HG02973 (cell line): ENCODE measurements around the gene MKLN1.
"Not testable (repeated sequence)": the region's sequence is repeated elsewhere in the genome, so short reads cannot be mapped to it uniquely, and the experiment has no call there.

Experiments
- ATAC-seq: cut with Tn5 transposase; IDR thresholded peaks from one replicate; pipeline ENCODE4 v1.9.1; 2021; ENCODE audit warnings: moderate library complexity; ENCODE audit not compliant: unreplicated experiment

The MKLN1 gene

DNA sequence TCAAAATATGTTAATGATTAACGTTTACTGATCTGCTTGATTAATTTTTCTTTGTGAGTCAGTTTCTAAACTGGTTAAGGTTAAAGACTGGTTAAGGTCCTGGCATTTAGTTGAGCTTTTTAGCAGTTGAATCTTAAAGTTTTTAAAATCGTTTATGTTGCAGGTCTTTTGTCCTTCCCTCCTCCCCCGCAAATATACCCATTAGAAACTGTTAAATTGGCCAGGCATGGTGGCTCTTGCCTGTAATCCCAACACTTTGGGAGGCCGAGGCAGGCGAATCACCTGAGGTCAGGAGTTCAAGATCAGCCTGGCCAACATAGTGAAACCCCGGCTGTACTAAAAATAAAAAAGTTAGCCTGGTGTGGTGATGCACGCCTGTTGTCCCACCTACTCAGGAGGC, 127.9 kb downstream of the MKLN1 start:
- ATAC-seq, result no peak

DNA sequence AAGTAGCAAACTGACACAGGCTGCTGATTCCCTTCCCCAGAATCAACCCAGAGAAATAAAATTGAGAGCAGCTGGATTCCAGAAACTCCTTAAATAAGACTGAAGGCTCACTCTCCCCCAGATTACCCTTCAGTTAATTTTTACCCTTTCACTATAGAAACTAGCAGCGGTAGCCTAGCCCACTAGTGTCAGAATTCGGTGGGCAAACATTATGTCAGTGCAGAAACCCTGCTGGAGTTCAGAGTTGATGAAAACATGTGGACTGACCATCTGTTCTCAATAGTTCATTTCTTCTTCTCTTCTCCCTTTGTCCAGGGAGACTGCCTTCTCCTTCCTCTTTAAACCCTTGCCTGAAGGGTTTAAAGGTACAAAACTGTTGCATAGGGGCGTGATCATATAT, 128.7 kb downstream of the MKLN1 start:
- no peak for ATAC-seq

DNA sequence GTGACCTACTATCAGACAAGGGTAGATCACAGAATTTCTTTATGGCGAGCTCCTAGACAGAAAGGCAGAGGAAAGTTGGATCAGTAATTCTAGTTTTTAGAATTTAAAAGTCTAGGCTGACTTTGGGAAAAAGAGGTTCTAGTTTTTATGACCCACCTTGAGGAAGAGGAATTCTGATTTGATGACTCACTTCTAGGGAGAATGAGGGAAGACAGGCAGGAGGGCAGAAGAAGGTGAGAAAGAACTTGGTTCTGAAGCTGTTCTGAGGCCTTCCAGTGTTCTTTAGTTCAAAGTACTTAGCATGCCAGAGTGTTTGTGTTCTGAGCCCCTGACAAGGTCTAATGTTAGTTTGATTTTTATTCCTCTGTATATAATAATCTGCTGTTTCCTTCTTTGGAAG, 131.6 kb downstream of the MKLN1 start:
- ATAC-seq, result no peak

DNA sequence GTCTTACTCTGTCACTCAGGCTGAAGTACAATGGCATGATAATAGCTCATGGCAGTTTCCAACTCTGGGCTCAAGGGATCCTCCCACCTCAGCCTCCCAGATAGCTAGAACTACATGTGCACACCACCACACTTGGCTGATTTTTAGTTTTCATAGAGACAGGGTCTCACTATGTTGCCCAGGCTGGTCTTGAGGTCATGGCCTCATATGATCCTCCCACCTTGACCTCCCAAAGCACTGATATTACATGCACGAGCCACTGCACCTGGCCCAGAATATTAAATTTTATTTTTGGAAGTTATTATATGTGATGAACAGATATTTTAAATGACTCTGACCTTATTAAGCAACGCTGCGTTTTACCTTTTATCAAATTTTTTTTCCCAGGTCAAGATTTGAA, 134.4 kb downstream of the MKLN1 start:
- ATAC-seq, result no peak

DNA sequence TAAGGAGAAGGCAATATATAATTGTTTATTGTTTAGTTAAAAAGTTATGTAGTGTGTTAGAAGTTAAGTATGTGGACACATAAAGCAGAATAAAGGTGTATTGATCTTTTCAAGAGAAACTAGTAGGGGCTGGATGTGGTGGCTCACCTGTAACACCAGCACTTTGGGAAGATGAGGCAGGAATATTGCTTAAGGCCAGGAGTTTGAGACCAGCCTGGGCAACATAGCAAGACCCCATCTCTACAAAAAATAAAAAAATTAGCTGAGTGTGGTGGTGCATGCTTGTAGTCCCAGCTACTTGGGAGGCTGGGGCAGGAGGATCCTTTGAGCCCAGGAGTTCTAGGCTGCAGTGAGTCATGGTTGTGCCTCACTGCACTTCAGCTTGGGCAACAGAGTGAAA, 135.0 kb downstream of the MKLN1 start:
- not testable (repeated sequence) for ATAC-seq

DNA sequence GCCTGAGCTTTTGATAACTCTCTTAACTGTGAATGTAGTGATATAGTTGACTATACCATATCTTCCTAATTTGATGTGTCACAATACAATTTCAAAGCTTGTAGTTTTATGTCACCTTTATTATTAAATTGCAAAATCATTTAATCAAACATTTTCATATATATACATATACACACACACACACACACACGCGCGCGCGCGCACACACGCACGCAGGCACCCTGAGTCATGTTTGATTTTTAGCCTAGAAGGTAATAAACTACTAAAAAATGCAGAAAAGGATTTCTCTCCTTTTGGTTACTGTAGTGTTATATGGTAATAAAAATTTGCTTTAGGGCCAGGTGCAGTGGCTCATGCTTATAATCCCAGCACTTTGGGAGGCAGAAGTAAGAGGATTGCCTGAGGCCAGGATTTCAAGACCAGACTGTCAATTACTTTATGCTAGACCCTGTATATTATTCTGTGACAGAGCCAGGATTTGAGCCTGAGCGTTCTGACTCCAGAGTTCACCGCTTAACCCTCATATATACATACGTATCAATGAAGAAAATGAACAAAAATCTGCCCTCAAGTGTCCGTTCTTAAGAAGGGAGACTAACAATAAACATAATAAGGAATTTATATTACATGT, 139.2 kb downstream of the MKLN1 start:
- ATAC-seq, result no peak

DNA sequence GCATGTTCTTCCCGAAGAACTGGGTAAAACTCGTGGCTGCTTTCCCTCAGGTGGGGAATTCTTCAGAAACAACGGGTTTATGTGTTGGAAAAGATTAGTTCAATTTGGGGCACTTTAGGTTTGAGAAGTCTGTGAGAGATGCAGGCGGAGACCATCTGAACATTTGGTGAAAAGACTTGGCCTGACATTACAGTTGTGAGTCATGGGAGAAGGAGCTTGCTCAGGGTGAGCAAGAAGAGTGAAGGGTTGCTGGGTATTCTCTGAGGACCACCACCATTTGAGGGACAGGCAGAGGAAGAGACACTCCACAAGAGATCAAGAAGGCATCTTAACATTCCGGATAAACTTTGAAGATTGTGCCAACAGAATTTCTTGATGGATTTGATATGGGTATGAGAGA, 140.1 kb downstream of the MKLN1 start:
- no peak for ATAC-seq

DNA sequence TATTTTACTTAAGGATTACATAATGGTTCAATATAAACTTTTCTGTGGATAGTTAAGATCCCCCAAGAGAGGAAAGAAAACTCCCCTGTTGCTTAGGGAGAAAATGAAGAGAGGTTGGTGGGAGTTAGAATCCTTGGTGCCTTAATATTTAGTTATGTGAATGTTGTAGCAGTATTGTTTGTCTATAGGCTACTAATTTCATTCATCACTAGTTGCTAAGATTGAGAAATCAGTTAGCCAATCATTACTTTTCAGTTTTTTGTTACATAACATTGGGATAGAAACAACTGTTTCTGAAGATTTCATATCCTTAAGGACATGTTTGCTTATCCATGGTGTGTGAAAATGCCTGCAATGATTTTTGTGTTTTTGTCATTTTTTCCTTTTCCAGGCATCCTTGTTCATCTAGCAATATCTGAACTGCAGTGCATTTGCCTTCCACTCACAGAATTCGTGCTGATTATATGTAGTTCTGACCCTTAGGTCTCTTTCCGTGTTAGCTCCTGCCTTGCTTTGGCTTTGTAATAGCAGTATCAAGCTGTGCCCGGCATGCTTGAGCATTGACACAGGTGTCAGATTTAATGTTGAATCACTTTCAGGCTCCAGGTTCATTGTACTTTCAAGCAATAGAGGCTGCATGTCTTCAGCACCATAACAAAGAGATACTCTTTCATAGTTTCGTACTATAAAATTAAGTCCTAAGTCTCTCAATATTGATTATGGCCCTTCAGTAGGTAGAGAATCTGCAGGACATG, 143.8 kb downstream of the MKLN1 start:
- ATAC-seq, result no peak

DNA sequence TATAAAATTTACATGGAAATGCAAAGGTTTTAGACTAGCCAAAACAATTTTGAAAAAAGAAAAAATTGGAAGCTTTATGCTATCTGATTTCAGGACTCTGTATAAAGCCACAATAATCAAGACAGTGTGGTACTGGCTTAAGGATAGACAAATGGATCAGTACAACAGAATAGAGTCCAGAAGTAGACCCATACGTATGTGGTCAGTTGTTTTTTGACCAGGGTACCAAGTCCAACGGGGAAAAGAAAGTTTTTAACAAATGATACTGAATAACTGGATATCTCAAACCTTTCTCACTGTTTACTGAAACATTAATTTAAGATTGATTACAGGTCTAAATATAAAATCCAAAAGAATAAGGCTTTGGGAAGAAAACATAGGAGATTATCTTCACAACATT, 149.1 kb downstream of the MKLN1 start:
- no peak for ATAC-seq

DNA sequence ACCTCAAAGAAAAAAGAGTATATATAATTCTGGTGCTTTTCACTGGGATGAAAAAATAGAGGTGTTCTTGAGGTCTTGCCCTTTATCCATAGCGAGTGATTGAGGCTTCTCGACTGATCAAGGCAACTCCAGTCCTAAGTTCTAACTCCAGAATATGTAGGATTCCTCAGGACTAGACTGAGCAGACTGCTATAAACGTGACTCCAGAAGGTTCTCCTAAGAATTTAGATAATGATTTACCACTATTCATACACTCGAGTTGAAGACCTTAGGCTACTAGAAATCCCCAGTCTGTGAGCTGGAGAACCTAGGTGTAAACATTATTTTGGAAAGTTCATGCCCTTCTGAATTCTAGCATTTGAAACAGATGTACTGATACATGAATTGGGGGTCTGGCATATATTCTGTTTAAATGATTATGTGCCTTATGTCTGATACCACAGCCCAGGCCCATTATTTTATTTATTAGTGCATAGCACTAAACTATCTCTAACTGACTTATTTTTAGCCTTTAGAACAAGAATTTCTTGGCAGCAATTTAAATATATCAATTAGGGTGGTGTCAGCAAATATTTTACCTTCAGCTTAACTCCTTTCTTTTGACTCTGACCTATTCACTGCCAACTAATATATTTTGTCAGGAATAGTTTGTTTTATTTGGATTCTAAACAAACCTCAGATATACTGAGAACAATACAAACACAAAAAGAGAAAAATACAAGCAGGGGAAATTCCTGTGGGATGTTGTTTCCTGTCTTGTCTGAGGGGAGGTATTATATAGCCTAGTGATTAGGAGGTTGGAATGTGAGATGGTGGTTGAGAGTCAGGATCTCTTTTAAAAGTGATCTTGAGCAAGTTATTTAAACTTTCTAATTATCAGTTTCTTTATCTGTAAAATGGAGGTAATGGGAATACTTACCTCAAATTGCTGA, 153.0 kb downstream of the MKLN1 start:
- no peak for ATAC-seq

DNA sequence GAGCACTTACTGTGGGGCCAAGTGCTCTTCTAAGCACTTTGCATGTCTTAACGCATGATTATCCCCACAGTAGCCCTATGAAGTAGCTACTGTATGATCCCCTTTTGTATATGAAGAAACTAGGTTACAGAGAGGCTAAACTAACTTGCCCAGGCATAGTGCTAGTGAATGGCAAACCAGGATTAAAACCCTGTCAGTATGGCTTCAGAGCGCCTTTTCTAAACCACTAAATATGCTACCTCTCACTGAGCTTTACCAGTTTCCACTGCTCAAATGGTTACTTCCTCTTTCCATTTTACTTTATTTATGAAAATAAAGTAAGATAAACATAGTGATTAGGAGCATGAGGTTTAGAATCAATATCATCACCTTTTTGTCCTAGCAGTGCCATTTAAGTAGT, 155.1 kb downstream of the MKLN1 start:
- ATAC-seq, result no peak

DNA sequence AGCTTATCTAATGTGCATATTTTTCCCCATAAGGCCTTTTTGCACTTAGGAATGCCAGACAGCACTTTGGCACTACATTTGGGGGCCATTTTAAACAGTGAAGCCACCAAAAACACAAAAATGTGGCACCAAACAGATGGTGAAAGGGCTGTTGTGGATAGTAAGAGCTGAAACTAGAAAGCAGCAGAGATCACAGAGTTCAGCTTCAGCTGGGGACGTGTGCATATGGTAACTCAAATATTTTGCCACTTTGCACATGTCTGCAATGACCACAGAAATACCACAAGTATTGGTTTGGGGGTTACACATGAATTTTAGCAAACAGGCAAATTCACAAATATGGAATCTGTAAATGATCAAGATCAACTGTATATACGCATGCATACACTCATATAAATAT, 155.9 kb downstream of the MKLN1 start:
- ATAC-seq, result peak; percentile 46

DNA sequence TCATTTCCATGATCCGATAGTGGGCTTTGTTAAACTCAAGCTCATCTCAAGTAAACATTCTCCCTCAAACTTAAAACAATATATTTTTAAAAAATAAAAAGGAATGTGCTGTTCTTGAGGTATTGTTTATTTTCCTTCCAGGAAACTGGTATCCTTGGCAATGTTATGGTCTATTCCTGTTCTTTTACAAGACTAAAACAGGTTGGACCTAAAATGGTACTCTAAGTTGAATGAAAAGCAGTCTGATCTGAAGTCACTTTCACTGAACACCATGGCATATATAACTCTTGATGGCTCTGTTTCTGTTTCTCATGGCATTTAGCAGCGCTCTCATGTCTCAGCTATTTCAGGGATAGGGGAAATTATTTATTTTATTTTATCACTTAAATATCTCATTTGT, 158.7 kb downstream of the MKLN1 start:
- no peak for ATAC-seq

DNA sequence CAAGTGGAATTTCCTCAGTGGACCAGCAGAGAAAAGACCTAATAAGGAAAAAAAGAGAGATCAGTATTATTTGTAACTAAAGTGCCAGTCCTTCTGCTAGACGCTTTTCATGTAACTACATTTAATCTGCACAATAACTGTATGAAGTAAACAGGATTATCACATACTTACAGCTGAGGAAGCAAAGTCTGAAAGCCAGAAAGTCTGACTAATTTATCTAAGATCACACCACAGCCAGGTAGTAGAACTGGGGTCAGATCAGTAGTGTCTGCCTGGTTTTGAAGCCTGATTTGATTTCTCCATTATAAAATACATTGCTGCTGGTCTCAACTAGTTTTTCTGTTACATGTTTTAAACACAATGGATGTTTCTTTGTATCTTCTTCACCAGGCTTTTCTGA, 159.5 kb downstream of the MKLN1 start:
- no peak for ATAC-seq

DNA sequence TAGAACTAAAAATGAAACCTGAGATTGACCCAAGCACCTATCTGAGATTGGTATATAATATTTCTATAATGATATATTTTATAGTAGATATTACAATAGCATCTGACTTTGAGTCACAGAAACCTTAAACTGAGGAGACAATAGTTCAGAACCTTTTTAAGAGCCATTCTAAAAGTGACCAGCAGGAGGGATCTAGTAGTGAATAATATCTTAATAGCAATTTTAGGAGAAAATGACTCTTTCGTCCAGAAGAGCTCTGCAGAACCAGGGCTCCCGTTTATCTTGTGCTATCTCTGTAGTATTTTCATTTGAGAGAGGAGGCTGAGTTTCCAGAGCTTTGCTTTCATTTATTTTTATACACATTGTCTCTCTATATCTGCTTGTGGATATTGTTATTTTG, 160.7 kb downstream of the MKLN1 start:
- ATAC-seq, result no peak

DNA sequence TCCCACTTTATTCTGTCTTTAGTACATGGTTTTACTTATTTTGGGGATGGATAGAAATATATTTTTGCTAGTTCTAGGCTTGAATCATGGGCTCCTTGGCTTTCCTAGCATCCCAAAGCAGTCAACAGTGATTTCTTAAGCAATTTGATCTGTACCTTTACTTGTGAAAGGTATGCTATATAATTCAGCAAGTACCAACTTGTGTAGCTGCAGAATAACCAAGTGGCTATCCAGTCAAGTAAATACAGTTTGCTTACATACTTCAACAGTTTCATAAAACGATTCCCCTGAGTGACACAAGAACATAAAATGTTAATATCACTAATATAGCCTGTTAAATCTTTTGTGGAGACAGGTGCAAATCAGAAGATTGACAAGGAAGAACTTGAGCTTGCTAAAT, 161.5 kb downstream of the MKLN1 start:
- no peak for ATAC-seq

DNA sequence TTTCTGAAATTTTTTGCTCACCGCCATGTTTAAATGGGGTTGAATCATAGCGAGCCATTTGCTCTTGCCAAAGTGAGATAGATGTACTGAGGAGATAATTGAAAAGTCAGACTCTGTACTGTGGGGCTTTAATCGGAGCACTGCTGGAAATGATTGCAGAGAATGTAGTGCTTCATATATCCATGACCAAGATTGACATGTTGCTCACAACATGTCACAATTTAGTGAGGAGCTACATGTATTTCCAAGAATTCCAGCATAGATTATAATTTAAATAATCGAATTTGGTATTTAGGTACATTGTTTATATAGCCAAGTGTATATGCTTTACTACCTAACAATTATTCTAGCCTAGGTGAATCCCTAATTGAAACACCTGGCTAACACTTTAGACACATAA, 162.2 kb downstream of the MKLN1 start:
- ATAC-seq, result no peak

DNA sequence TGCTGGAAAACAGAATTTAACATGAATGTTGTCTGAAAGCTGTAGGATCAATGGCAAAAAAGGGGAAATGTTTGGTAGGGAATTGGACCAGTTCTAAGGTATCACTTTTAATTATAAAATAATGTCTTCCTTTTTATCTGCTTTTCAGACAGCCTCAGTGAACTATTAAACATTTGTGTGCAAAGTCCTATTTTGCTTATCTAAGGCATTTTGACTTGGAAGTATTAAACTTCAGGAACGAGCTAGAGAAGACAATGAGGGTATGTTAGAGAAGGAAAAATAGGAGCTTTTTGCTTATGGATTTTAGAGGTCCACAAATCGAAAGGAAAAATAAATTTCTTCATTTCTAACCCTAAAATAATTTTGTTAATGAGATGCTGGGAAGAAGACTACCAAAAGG, 165.4 kb downstream of the MKLN1 start:
- no peak for ATAC-seq

DNA sequence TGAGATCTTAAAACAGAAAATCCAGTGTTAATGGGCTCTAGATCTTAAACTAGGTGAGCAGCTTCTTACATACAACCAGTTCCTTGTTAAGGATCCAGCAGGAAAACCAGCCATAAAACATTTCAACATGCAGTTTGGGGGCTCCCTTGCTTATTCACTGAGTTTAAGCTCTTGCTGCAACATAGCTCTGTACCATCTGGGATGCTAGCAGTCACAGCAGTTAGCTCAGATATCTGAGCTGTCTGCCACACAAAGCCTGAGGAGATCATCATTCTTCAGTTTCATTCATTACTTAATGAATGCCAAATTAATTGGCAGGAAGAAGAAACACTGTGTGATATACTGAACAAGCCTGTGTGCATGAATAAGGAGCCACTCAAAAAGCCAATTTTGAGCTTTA, 165.9 kb downstream of the MKLN1 start:
- no peak for ATAC-seq

DNA sequence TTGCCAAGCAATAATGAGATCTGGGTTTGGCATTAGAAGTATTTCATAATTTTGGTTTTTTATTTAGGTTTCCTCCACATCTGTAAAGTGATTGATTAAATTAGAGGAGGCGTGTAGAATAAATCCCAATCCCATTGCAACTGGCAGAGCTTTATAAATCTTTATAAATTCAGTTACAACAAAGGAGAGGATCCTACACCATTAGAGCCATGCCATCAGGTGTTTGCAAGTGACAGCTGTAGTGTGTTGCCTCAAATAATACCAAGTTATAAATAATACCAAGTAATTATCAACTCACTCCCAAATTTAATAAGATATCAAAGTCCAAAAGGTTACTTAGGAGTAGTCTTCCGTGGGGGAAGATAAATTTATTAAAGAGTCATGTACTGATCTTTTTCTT, 166.5 kb downstream of the MKLN1 start:
- no peak for ATAC-seq

DNA sequence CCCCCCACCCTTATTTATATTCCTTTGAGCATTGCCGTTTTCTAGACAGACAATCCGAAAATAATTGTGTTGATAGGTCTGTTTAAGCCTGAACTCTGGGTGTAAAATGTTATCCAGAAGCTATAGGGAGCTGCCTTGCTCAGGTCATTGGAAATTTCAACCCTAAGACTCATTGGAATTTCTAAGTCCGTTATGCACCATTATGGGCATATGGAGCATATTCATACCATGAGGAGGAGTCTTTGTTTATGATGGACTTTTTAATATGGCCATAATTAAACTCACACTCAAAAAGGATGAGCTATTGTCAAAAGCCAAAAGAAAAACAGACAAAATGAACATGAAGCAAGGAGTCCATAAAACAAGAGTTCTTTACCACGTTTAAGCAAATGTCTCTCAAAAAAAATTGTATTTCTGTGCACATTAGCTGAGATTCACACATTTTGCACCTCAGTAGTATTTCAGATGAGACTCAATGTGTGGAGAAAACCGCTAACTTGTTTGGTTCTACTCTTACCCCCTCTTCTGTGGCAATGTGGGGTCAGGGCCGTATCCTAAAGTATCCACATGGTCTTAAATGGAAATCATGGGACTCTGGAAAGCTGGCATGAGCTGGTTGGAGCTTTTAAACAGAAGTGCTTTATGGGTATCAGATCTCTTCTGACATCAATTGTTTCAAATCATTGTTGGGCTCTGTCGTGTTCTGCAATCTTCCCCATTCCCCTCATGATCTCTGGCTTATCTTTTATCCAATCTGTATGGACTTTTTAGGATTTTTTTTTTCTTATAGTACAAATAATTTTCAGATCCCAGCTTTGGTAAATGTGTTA, 168.2 kb downstream of the MKLN1 start:
- no peak for ATAC-seq
